GM21423 (cell line): ENCODE data around the gene IDH2.
A peak's percentile ranks its signal among the peaks of the same experiment; 100 is the strongest.

Experiments used
- ATAC-seq: cut with Tn5 transposase; IDR thresholded peaks from one replicate; pipeline ENCODE4 v1.9.1; 2021; ENCODE audit warnings: mild to moderate bottlenecking, moderate library complexity; ENCODE audit not compliant: unreplicated experiment

IDH2 gene

DNA sequence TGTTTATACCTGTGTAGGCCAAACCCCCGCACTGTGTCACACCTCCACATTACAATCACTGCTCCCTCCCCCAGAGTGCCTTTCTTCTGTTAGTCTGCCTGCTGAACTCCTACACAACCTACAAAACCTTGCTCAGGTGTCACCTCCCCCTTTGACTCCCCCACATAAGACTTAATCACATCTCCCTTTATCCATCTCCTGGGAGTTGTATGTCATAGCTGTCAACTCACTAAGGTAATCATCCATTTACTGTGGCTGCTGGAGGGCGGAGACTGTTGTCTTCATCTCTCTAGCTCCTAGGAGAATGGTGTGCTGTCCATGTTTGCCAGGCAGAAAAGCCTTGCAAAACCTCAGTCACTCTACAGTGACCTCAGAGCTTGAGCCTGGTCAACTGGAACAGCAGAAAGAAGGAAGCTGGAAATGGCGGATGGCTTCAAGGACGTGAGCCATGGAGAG is 57.3 kb downstream of the IDH2 start:
- no peak for ATAC-seq

- ATAC-seq: no peak
These were observed 58.1 kb downstream of the IDH2 start for GRCh38 chr15:90044191-90044590.

GRCh38 chr15:90043530-90044010 is 58.7 kb downstream of the IDH2 start:
- ATAC-seq: no peak

- no peak for ATAC-seq
These were observed 59.3 kb downstream of the IDH2 start for GRCh38 chr15:90042766-90043529.

GRCh38 chr15:90042356-90042755 is 59.9 kb downstream of the IDH2 start:
- no peak for ATAC-seq

GRCh38 chr15:90040618-90041017 is 61.6 kb downstream of the IDH2 start:
- no peak for ATAC-seq

- ATAC-seq: no peak
These were observed 62.3 kb downstream of the IDH2 start for GRCh38 chr15:90039996-90040395.

- peak; percentile 3 for ATAC-seq
These were observed 63.6 kb downstream of the IDH2 start for GRCh38 chr15:90038632-90039095.

- ATAC-seq: peak; percentile 67
These were observed 64.2 kb downstream of the IDH2 start for GRCh38 chr15:90037961-90038631.

DNA sequence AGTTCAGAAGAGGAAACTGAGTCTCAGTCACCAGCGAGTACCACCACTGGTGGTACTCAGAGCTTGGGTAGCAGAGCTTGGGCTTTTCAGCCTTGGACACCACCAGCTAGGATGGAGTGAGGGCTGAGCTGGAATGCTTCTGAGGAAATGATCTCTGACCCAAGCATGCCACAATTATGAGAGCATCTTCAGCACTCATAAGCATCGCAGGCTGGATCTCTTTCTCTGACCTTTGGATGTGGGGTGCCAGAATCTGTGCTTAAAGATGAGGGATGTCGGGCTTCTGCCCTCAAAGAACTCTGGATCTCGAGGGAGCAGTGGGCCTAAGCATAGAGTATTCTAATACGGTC is 64.8 kb downstream of the IDH2 start:
- ATAC-seq: no peak

DNA sequence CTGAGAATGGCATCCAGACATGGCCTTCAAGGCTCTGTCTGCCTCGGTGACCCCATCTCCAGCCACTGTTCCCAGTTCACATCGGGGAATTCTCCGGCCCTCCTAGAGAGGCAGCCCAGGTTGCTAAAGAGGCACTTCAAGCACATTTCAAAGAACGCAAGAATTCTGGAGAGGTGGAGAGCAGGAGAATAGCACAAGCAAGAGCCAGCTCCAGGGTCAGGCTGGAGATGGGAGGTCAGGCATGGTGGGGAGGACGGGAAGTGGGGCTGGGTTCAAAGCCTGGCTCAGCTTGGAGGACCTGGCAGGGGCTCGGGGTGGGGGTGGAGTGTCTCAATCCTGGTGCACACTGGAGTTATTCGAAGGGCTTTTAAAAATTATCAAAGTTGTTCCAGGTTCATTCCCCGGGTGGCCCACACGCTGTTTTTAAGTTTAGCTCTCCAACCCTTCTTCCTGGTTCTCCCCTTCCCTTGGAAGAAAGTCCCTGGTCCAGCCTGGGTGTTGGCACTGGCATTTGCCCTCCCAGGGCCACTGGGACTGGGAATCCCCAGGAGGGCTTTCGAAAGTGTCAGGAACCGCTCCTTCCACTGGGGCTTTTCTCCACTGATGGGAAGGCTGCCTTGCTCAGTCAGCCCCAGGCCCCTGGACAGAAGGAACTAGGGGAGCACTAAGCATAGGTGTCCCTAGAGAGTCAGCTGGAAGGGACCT is 65.3 kb downstream of the IDH2 start:
- ATAC-seq: no peak

DNA sequence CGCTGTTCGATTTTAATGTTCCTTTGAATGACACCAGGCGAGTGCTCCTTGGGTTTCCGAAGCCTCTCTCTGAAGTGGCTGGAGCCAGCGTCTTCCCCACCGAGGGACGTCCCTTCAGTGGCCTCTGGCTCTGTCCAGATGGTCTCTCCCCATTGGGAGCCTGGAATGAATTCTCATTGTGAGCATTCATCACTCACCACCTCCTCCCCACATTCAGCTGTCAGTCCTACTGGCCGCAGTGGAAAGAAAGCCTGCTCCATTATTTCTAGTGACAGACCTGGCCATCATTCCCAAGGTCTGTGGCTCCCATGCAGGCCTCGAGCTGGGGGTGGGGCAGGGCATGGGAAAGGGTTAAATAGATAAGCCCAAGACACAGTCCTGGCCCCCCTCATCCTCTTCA is 65.9 kb downstream of the IDH2 start:
- ATAC-seq: no peak

GRCh38 chr15:90035840-90036230 is 66.4 kb downstream of the IDH2 start:
- no peak for ATAC-seq

- no peak for ATAC-seq
These were observed 67.0 kb downstream of the IDH2 start for GRCh38 chr15:90035095-90035839.

DNA sequence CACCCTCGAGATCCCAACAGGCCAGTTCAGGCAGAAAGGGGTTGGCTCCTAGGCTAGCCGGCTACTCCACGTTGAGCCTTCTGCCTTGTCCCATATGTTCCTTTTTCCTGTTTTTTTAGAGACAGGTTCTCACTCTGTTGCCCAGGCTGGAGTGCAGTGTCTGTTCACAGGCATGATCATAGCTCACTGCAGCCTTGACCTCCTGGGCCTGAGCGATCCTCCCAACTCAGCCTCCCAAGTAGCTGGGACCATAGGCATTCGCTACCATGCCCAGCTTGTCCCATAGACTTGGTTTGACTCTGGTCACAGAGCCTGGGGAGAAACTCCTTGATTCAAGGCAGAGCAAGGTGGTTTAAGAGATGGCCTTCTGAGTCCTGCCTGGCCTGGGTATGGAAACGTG is 68.8 kb downstream of the IDH2 start:
- ATAC-seq: no peak
